ENCODE measurements around the gene CES4A. TPM values are rescaled to one million over a fixed set of nuclear protein-coding genes. Genes with fewer than 3 reads are reported as not detected.
"Not testable (repeated sequence)": the region's sequence is repeated elsewhere in the genome, so short reads cannot be mapped to it uniquely, and the experiment has no call there.

Gene CES4A
- total RNA-seq, 1 donor from 2014 or later = 13.3 TPM

- H3K9me3 ChIP-seq = no peaks in the 10 kb centered on the region
- no peaks in the 10 kb centered on the region for H3K27me3 ChIP-seq
- ATAC-seq = no peak
- H3K4me3 ChIP-seq = no peak overlapping the region
- no peak overlapping the region for H3K27ac ChIP-seq
- TF ChIP-seq CTCF (IDR thresholded peaks at IDR 0.05) = no peak
- H3K36me3 ChIP-seq = no peaks in the 10 kb centered on the region
- no peaks in the 10 kb centered on the region for H3K4me1 ChIP-seq
- intact Hi-C loops (cut with DNase I) = no loop called here
- no peak for DNase-seq
Observed at GRCh38 chr16:66968847-66969246, 19.5 kb upstream of the CES4A start.

GRCh38 chr16:66970775-66971720 is 17.3 kb upstream of the CES4A start:
- no peaks in the 10 kb centered on the region for H3K36me3 ChIP-seq
- intact Hi-C loops (cut with DNase I) = loop anchor here (10.0 kb wide), 1 partner anchor 184 kb away; the partner anchor contains the start of genes B3GNT9, FBXL8 and TRADD
- TF ChIP-seq CTCF (IDR thresholded peaks at IDR 0.05) = no peak

GRCh38 chr16:66972983-66973382 is 15.4 kb upstream of the CES4A start:
- H3K27me3 ChIP-seq = no peaks in the 10 kb centered on the region
- peaks cover 3% of the 10 kb centered on the region for H3K4me1 ChIP-seq
- ATAC-seq = peak; percentile 26
- no peaks in the 10 kb centered on the region for H3K9me3 ChIP-seq
- TF ChIP-seq CTCF (IDR thresholded peaks at IDR 0.05) = no peak
- intact Hi-C loops (cut with DNase I) = loop anchor here (10.0 kb wide), 1 partner anchor 182 kb away; the partner anchor contains the start of genes B3GNT9, FBXL8 and TRADD
- H3K36me3 ChIP-seq = no peaks in the 10 kb centered on the region
- H3K4me3 ChIP-seq = no peak overlapping the region
- H3K27ac ChIP-seq = no peak overlapping the region
- no peak for DNase-seq

More at GRCh38 chr16:66970775-66971720, 17.3 kb upstream of the CES4A start:
- Histone ChIP-seq H3K4me1 (no peaks in the 10 kb centered on the region), H3K4me3 (no peak overlapping the region), H3K9me3 (no peaks in the 10 kb centered on the region), H3K27me3 (no peaks in the 10 kb centered on the region), H3K27ac (no peak overlapping the region)
- no peak for ATAC-seq
- no peak for DNase-seq

GRCh38 chr16:66973716-66974115 is 14.7 kb upstream of the CES4A start:
- no peak overlapping the region for H3K27ac ChIP-seq
- no peak overlapping the region for H3K4me3 ChIP-seq
- no peaks in the 10 kb centered on the region for H3K9me3 ChIP-seq
- no peak for DNase-seq
- H3K36me3 ChIP-seq = no peaks in the 10 kb centered on the region
- H3K4me1 ChIP-seq = peaks cover 10% of the 10 kb centered on the region
- intact Hi-C loops (cut with DNase I) = loop anchor here (10.0 kb wide), 1 partner anchor 181 kb away; the partner anchor contains the start of genes B3GNT9, FBXL8 and TRADD
- TF ChIP-seq CTCF (IDR thresholded peaks at IDR 0.05) = no peak
- H3K27me3 ChIP-seq = no peaks in the 10 kb centered on the region
- ATAC-seq = no peak

- H3K36me3 ChIP-seq, H3K9me3 ChIP-seq, ATAC-seq, H3K4me3 ChIP-seq, H3K27ac ChIP-seq, H3K27me3 ChIP-seq, DNase-seq: not testable (repeated sequence)
- intact Hi-C loops (cut with DNase I) = loop anchor here (10.0 kb wide), 1 partner anchor 180 kb away; the partner anchor contains the start of genes B3GNT9, FBXL8 and TRADD
- peaks cover 15% of the 10 kb centered on the region for H3K4me1 ChIP-seq
Observed at GRCh38 chr16:66974156-66974931, 14.0 kb upstream of the CES4A start.

GRCh38 chr16:66974932-66975246 is 13.5 kb upstream of the CES4A start:
- peaks cover 16% of the 10 kb centered on the region for H3K4me1 ChIP-seq
- H3K27ac ChIP-seq, H3K9me3 ChIP-seq, DNase-seq, H3K4me3 ChIP-seq, H3K27me3 ChIP-seq, H3K36me3 ChIP-seq, ATAC-seq: not testable (repeated sequence)
- intact Hi-C loops (cut with DNase I) = loop anchor here (10.0 kb wide), 1 partner anchor 180 kb away; the partner anchor contains the start of genes B3GNT9, FBXL8 and TRADD
